GM12875 (cell line): ENCODE data around the gene SYT11.

Experiments
- H3K4me3 ChIP-seq: one replicate; pipeline ENCODE4 v1.5.1; 2011; ENCODE audit warnings: low read depth, low read length, control low read depth
- CTCF ChIP-seq: IDR thresholded peaks from 2 replicates; pipeline ENCODE4 v1.5.1; 2011; ENCODE audit warnings: low read depth, mild to moderate bottlenecking, control low read depth, inconsistent platforms, low read length, moderate library complexity, borderline replicate concordance; ENCODE audit not compliant: insufficient read depth

Gene SYT11

GRCh38 chr1:155859234-155859829, at the start of gene SYT11:
SYT11 (plus strand) TSS chr1:155859567; CDS start chr1:155859762, 195 bp downstream.
- TF ChIP-seq CTCF = no peak
- H3K4me3 ChIP-seq = peak within 1 kb of the TSS; percentile 72

- H3K4me3 ChIP-seq = no peak overlapping the region
- no peak for TF ChIP-seq CTCF
Observed at GRCh38 chr1:155812878-155813277, 46.5 kb upstream of the SYT11 start.

- TF ChIP-seq CTCF = no peak
Observed at GRCh38 chr1:155813672-155814071, 45.7 kb upstream of the SYT11 start.

GRCh38 chr1:155816351-155816750, 43.0 kb upstream of the SYT11 start:
- H3K4me3 ChIP-seq = no peak overlapping the region
- TF ChIP-seq CTCF = no peak

More at GRCh38 chr1:155813672-155814071, 45.7 kb upstream of the SYT11 start:
- no peak overlapping the region for H3K4me3 ChIP-seq

- TF ChIP-seq CTCF = no peak
- no peak overlapping the region for H3K4me3 ChIP-seq
Observed at GRCh38 chr1:155827450-155827849, 31.9 kb upstream of the SYT11 start.

GRCh38 chr1:155831279-155831976, 27.9 kb upstream of the SYT11 start:
- TF ChIP-seq CTCF = no peak

More at GRCh38 chr1:155831279-155831976, 27.9 kb upstream of the SYT11 start:
- H3K4me3 ChIP-seq = no peak overlapping the region
